ENCODE measurements around the gene ADAMTS12.

- no peak for TF ChIP-seq CTCF (conservative IDR thresholded peaks at IDR 0.05; ENCODE audit: low read depth, low read length)
- no peak for TF ChIP-seq EZH2 (IDR thresholded peaks at IDR 0.05; ENCODE audit: low read length, unreplicated experiment)
- no peak for TF ChIP-seq EZH2phosphoT487 (IDR thresholded peaks at IDR 0.05; ENCODE audit: borderline replicate concordance, low read length)
Measured at GRCh38 chr5:33769968-33770367, 121.8 kb downstream of the ADAMTS12 start.
